NT2/D1 (cell line): ENCODE measurements around the gene RPL18.

Source experiments
- SUZ12 ChIP-seq: IDR thresholded peaks from 2 replicates; pipeline ENCODE4 v1.6.1; 2011; ENCODE audit not compliant: insufficient read length, insufficient read depth; ENCODE audit errors: extremely low read depth
- YY1 ChIP-seq: IDR thresholded peaks from 2 replicates; pipeline ENCODE4 v1.6.1; 2011; ENCODE audit not compliant: insufficient read length, insufficient read depth
- ZNF274 ChIP-seq: IDR thresholded peaks from 2 replicates; pipeline ENCODE4 v1.6.1; 2011; ENCODE audit warnings: mild to moderate bottlenecking, low read depth, low read length

DNA sequence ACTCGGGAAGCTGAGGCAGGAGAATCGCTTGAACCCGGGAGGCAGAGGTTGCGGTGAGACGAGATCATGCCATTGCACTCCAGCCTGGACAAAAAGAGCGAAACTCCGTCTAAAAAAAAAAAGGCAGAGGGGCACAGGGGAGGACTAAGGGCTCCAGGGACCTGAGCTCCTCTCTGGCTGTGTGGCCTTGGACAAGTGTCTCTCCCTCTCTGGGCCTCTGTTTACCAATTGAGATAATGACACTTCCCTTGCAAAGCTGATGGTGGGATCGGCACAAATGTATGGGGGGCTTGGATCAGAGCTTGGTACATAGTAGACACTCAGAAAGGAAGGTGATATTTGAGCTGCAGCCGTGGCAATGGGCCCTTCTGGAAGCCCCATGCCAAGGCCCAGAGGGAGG, 23.8 kb downstream of the RPL18 start:
- no peak for TF ChIP-seq YY1
- TF ChIP-seq SUZ12, result no peak
- TF ChIP-seq ZNF274, result no peak
